GM12878 (cell line): ENCODE measurements around the gene DIP2C. TPM values are rescaled to one million over a fixed set of nuclear protein-coding genes. Genes with fewer than 3 reads are reported as not detected.

Experiments used
- ESRRA ChIP-seq: IDR thresholded peaks from 2 replicates; pipeline ENCODE4 v1.6.1; 2012; ENCODE audit warnings: mild to moderate bottlenecking, low read length, improper control_type of control experiment
- MTA3 ChIP-seq: IDR thresholded peaks from 2 replicates; pipeline ENCODE4 v1.6.1; 2012; ENCODE audit warnings: low read length, inconsistent platforms, borderline replicate concordance
- WRNIP1 ChIP-seq: IDR thresholded peaks from 2 replicates; pipeline ENCODE4 v1.6.1; 2011; ENCODE audit warnings: low read depth, low read length, improper control_type of control experiment, borderline replicate concordance
- polyA plus RNA-seq, 11 experiments: library from polyadenylated mRNA; depleted of rRNA in 4 of 11; unstranded in 6 of 11; stranded (reverse) in 5 of 11; fragments of >200 nt; fragmentation: Nextera tagmentation in 4 of 11; fragmentation: Illumina TruSeq in 1 of 11; extraction: Ambion mirVana in 4 of 11; extraction: Trizol in 1 of 11; gene quantifications; 1 replicate in 1 of 11; 2 replicates in 10 of 11; pipeline versions ENCODE4 v1.2.1 to v1.2.3, GENCODE V29; 2011 to 2016; ENCODE audit warnings: inconsistent platforms in 2 of 11, missing spikeins in 2 of 11, low read depth in 1 of 11
- total RNA-seq, 4 experiments: library from RNA; depleted of rRNA in 3 of 4; stranded (reverse); fragments of >200 nt in 3 of 4; fragmentation: Illumina TruSeq in 1 of 4; extraction: Trizol in 1 of 4; gene quantifications; 2 replicates each; pipeline versions ENCODE4 v1.2.1 to v1.2.3, GENCODE V29; 2013 to 2021
- TF ChIP-seq, protein P1 (sequence below): IDR thresholded peaks from 2 replicates; pipeline ENCODE4 v1.6.1; 2012; ENCODE audit warnings: low read length, inconsistent platforms
- TF ChIP-seq, protein P2 (sequence below): IDR thresholded peaks from 2 replicates; pipeline ENCODE4 v1.6.1; 2012; ENCODE audit warnings: mild to moderate bottlenecking, low read depth, low read length
- TF ChIP-seq, protein P3 (sequence below): fragments of 450-650 bp; IDR thresholded peaks from 2 replicates; pipeline ENCODE4 v1.6.1; 2017; ENCODE audit warnings: mild to moderate bottlenecking, moderate library complexity
- TF ChIP-seq, protein P4 (sequence below), 3 experiments: IDR thresholded peaks in 2 of 3; conservative IDR thresholded peaks in 1 of 3; 2 replicates each; pipeline ENCODE4 v1.5.1; 2011; ENCODE audit warnings: low read depth in 3 of 3, low read length in 3 of 3, mild to moderate bottlenecking in 3 of 3, control low read depth in 2 of 3, moderate library complexity in 2 of 3, inconsistent platforms in 1 of 3, mixed read lengths in 1 of 3; ENCODE audit not compliant: control insufficient read depth in 2 of 3, insufficient read depth in 1 of 3; ENCODE audit errors: extremely low read depth in 1 of 3

DIP2C gene
- total and polyA plus RNA-seq, 10 of the 15 experiments (the other 5 are each of a cell fraction or from before 2014, with no cell fraction given) = 0.01 to 0.10 (median 0.06) TPM

DNA sequence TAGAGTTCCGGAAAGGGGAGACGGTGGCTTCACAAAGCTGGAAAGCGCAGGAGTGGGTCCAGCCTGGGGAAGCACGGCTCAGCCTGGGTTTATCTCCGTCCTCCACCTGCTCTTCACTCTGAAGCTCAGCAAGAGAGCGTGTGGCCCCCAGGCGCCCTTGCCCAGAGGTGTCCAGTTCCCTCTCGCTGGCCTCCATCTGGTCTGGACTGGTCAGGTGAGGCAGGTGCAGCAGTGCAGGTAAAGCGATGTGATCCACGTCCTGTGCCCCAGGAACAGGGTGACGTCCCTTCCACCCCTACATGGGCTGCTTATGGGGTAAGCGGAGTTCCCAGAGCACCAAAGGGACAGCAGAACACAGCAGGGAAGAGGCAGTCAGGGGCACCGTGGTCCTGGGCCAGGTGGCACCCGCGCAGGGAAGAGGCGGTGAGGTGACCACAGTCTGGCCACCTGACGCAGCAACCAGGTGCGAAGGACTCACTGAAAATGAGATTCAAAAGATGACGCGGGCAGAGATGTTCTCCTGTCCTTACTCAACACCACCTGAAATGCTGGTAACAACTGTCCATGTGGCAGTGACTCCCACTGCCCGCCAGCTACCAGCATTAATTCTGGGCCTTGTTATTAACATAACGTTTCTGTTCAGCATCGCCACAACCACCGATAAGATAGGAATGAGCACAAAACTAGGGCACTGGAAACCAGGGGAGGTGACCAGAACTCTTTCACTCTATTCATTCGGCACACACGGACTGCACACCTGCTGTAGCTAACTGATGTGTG, 33.0 kb upstream of the DIP2C start (continued):
- TF ChIP-seq, protein P1, sequence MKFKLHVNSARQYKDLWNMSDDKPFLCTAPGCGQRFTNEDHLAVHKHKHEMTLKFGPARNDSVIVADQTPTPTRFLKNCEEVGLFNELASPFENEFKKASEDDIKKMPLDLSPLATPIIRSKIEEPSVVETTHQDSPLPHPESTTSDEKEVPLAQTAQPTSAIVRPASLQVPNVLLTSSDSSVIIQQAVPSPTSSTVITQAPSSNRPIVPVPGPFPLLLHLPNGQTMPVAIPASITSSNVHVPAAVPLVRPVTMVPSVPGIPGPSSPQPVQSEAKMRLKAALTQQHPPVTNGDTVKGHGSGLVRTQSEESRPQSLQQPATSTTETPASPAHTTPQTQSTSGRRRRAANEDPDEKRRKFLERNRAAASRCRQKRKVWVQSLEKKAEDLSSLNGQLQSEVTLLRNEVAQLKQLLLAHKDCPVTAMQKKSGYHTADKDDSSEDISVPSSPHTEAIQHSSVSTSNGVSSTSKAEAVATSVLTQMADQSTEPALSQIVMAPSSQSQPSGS = no peak
- TF ChIP-seq ESRRA (no peak), WRNIP1 (no peak), MTA3 (no peak)
- TF ChIP-seq, protein P2, sequence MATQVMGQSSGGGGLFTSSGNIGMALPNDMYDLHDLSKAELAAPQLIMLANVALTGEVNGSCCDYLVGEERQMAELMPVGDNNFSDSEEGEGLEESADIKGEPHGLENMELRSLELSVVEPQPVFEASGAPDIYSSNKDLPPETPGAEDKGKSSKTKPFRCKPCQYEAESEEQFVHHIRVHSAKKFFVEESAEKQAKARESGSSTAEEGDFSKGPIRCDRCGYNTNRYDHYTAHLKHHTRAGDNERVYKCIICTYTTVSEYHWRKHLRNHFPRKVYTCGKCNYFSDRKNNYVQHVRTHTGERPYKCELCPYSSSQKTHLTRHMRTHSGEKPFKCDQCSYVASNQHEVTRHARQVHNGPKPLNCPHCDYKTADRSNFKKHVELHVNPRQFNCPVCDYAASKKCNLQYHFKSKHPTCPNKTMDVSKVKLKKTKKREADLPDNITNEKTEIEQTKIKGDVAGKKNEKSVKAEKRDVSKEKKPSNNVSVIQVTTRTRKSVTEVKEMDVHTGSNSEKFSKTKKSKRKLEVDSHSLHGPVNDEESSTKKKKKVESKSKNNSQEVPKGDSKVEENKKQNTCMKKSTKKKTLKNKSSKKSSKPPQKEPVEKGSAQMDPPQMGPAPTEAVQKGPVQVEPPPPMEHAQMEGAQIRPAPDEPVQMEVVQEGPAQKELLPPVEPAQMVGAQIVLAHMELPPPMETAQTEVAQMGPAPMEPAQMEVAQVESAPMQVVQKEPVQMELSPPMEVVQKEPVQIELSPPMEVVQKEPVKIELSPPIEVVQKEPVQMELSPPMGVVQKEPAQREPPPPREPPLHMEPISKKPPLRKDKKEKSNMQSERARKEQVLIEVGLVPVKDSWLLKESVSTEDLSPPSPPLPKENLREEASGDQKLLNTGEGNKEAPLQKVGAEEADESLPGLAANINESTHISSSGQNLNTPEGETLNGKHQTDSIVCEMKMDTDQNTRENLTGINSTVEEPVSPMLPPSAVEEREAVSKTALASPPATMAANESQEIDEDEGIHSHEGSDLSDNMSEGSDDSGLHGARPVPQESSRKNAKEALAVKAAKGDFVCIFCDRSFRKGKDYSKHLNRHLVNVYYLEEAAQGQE = no peak
- TF ChIP-seq, protein P3, sequence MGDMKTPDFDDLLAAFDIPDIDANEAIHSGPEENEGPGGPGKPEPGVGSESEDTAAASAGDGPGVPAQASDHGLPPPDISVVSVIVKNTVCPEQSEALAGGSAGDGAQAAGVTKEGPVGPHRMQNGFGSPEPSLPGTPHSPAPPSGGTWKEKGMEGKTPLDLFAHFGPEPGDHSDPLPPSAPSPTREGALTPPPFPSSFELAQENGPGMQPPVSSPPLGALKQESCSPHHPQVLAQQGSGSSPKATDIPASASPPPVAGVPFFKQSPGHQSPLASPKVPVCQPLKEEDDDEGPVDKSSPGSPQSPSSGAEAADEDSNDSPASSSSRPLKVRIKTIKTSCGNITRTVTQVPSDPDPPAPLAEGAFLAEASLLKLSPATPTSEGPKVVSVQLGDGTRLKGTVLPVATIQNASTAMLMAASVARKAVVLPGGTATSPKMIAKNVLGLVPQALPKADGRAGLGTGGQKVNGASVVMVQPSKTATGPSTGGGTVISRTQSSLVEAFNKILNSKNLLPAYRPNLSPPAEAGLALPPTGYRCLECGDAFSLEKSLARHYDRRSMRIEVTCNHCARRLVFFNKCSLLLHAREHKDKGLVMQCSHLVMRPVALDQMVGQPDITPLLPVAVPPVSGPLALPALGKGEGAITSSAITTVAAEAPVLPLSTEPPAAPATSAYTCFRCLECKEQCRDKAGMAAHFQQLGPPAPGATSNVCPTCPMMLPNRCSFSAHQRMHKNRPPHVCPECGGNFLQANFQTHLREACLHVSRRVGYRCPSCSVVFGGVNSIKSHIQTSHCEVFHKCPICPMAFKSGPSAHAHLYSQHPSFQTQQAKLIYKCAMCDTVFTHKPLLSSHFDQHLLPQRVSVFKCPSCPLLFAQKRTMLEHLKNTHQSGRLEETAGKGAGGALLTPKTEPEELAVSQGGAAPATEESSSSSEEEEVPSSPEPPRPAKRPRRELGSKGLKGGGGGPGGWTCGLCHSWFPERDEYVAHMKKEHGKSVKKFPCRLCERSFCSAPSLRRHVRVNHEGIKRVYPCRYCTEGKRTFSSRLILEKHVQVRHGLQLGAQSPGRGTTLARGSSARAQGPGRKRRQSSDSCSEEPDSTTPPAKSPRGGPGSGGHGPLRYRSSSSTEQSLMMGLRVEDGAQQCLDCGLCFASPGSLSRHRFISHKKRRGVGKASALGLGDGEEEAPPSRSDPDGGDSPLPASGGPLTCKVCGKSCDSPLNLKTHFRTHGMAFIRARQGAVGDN = no peak
- TF ChIP-seq, protein P4, sequence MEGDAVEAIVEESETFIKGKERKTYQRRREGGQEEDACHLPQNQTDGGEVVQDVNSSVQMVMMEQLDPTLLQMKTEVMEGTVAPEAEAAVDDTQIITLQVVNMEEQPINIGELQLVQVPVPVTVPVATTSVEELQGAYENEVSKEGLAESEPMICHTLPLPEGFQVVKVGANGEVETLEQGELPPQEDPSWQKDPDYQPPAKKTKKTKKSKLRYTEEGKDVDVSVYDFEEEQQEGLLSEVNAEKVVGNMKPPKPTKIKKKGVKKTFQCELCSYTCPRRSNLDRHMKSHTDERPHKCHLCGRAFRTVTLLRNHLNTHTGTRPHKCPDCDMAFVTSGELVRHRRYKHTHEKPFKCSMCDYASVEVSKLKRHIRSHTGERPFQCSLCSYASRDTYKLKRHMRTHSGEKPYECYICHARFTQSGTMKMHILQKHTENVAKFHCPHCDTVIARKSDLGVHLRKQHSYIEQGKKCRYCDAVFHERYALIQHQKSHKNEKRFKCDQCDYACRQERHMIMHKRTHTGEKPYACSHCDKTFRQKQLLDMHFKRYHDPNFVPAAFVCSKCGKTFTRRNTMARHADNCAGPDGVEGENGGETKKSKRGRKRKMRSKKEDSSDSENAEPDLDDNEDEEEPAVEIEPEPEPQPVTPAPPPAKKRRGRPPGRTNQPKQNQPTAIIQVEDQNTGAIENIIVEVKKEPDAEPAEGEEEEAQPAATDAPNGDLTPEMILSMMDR (IDR thresholded peaks at IDR 0.05 in 2 of 3, conservative IDR thresholded peaks at IDR 0.05 in 1 of 3; ENCODE audit: control insufficient read depth in 2 of 3, extremely low read depth in 1 of 3, insufficient read depth in 1 of 3, low read depth in 3 of 3, low read length in 3 of 3) = no peak
